Neural progenitor cell (in vitro differentiated cells): ENCODE measurements around the gene DOK4.

Source experiments
- CTCF ChIP-seq: fragments of 200-600 bp; sonication (generic); IDR thresholded peaks from 2 replicates; pipeline ENCODE4 v1.5.1; 2017; ENCODE audit warnings: antibody characterized with exemption, mild to moderate bottlenecking
- EZH2 ChIP-seq: fragments of 200-600 bp; sonication (generic); IDR thresholded peaks from 2 replicates; pipeline ENCODE4 v1.6.1; 2017; ENCODE audit warnings: antibody characterized with exemption, mild to moderate bottlenecking, moderate library complexity
- EZH2phosphoT487 ChIP-seq: fragments of 200-600 bp; sonication (generic); IDR thresholded peaks from 2 replicates; pipeline ENCODE4 v1.6.1; 2017; ENCODE audit warnings: antibody characterized with exemption

- no peak for TF ChIP-seq CTCF
- TF ChIP-seq EZH2: no peak
- TF ChIP-seq EZH2phosphoT487: no peak
Measured at GRCh38 chr16:57452021-57452420, 34.3 kb downstream of the DOK4 start.
